RWPE1 (cell line): ENCODE results near the gene RGS3.

ENCODE experiments used
- CTCF ChIA-PET: fragments of 350-600 bp; sonication (Branson Sonifier 250); formaldehyde crosslinking; extraction: SDS; loops from one replicate; lab custom pipeline; 2021; lab: Yijun Ruan, JAX
- POLR2A ChIA-PET: fragments of 400-600 bp; formaldehyde crosslinking; extraction: SDS; loops from one replicate; lab custom pipeline; 2020; ENCODE audit warnings: antibody characterized with exemption; ENCODE audit not compliant: low non-redundant PET; lab: Yijun Ruan, JAX
- DNase-seq: peaks from one replicate; pipeline ENCODE4 v3.0.0; 2012; ENCODE audit warnings: low spot score
- H3K27ac ChIP-seq: fragments of 450-650 bp; 2 replicates; pipeline ENCODE4 v1.5.1; 2017
- TF ChIP-seq, protein P1 (sequence below): fragments of 450-650 bp; conservative IDR thresholded peaks from 2 replicates; pipeline ENCODE4 v1.5.1; 2017; ENCODE audit warnings: low read depth, mild to moderate bottlenecking

The RGS3 gene

DNA sequence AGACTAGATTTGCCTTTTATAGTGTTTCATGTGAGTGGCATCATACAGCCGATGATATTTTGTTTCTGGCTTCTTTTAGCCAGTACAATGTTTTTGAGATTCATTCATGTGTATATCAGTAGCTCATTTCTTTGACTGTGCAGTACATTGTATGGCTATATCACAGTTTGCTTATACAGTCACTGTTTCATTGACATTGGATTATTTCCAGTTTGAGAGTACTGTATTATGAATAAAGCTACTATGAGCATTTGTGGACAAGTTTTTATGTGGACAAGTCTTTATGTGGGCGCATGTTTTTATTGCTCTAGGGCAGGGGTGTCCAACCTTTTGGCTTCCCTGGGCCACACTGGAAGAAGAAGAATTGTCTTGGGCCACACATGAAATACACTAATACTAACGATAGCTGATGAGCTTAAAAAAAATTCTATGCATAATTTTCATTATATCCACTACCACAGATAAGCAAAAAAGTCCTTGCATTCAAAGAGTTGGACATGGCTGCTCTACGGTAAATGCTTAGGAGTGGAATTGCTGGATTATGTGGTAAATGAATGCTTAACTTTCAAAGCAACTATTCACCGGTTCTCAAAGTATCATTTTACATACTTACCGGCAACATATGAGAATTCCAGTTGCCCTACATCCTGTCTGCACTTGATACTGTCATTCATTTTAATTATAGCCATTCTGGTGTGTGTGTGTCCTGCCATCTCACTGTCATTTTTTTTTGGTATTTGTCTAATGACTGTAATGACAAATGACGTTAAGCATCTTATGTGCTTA is 177.8 kb downstream of the RGS3 start:
- CTCF ChIA-PET = interaction anchor here (0.7 to 1.5 kb wide), 3 partner anchors 10 to 168 kb away, joined by 3 to 4 read pairs (median 4); no protein-coding TSS in a partner anchor
- POLR2A ChIA-PET = no interaction called here
- TF ChIP-seq, protein P1, sequence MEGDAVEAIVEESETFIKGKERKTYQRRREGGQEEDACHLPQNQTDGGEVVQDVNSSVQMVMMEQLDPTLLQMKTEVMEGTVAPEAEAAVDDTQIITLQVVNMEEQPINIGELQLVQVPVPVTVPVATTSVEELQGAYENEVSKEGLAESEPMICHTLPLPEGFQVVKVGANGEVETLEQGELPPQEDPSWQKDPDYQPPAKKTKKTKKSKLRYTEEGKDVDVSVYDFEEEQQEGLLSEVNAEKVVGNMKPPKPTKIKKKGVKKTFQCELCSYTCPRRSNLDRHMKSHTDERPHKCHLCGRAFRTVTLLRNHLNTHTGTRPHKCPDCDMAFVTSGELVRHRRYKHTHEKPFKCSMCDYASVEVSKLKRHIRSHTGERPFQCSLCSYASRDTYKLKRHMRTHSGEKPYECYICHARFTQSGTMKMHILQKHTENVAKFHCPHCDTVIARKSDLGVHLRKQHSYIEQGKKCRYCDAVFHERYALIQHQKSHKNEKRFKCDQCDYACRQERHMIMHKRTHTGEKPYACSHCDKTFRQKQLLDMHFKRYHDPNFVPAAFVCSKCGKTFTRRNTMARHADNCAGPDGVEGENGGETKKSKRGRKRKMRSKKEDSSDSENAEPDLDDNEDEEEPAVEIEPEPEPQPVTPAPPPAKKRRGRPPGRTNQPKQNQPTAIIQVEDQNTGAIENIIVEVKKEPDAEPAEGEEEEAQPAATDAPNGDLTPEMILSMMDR = no peak
- no peak for DNase-seq
- no peak overlapping the region for H3K27ac ChIP-seq

DNA sequence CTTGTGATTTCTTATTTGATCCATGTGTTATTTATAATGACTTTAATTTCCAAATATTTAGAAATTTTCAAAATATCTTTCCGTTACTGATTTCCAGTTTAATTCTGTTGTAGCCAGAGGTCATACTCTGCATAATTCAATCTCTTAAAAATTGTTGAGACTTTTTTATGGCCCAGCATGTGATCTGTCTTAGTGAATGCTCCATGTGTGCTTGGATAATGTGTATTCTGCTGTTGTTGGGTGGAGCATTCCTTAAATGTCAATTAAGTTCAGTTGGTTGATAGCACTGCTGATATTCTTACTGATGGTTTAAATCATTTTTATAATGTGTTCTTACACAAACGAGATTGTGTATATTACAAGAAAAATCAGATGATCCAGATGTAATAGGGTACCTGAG is 180.8 kb downstream of the RGS3 start:
- CTCF ChIA-PET = no interaction called here
- DNase-seq = no peak
- no peak overlapping the region for H3K27ac ChIP-seq
- POLR2A ChIA-PET = no interaction called here
- TF ChIP-seq, protein P1 = no peak

GRCh38 chr9:113645227-113645977 is 181.9 kb downstream of the RGS3 start:
- no peak for DNase-seq
- TF ChIP-seq, protein P1 = no peak
- ChIA-PET POLR2A (no interaction called here), CTCF (interaction anchor here (0.7 kb wide), 1 partner anchor 12 kb away, joined by 4 read pairs; no protein-coding TSS in a partner anchor)
- H3K27ac ChIP-seq = no peak overlapping the region

GRCh38 chr9:113645978-113646253 is 182.4 kb downstream of the RGS3 start:
- CTCF ChIA-PET = no interaction called here
- TF ChIP-seq, protein P1 = no peak
- no peak for DNase-seq
- H3K27ac ChIP-seq = no peak overlapping the region
- POLR2A ChIA-PET = no interaction called here

GRCh38 chr9:113646491-113646890 is 183.0 kb downstream of the RGS3 start:
- H3K27ac ChIP-seq = no peak overlapping the region
- TF ChIP-seq, protein P1 = no peak
- no peak for DNase-seq
- ChIA-PET POLR2A (no interaction called here), CTCF (no interaction called here)
